Measurements from ENCODE around the gene MIA3. TPM values are rescaled to one million over a fixed set of nuclear protein-coding genes. Genes with fewer than 3 reads are reported as not detected.

MIA3 gene
- total and polyA plus RNA-seq, 2 donors (not counting 1 experiment from before 2014, with no cell fraction given) = 34.3 to 68.0 TPM

DNA sequence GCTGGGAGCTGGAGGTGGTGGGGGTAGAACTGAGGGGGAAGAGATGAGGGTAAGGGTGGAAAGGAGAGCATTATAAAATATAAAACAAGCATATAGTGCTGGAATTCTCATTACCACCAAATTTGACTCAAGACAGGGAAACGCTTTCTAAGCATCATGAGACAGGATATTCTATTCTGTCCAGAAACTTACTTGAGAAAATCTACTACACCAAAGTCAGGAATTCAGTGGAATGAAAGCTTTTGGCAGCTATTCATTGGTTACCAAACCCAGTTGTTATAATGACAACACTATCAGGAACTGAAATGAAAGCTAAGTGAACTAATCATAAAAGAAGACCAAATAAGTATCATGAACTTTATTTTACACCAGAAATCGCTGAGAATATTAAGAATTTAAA is 79.9 kb downstream of the MIA3 start:
- Histone ChIP-seq H3K27me3 (ENCODE audit: control insufficient read depth, insufficient read depth, low read length) (no peaks in the 10 kb centered on the region), H3K4me3 (replicated peaks in 1 of 4; ENCODE audit: control extremely low read depth in 1 of 4, insufficient read depth in 1 of 4, low read depth in 3 of 4, low read length in 4 of 4) (no peak overlapping the region), H3K79me2 (ENCODE audit: control insufficient read depth, insufficient read depth, low read length) (peaks cover 17% of the 10 kb centered on the region), H3K9me3 (ENCODE audit: control insufficient read depth, insufficient read depth, low read depth, low read length) (no peaks in the 10 kb centered on the region), H3K36me3 (ENCODE audit: control insufficient read depth, insufficient read depth, low read length) (no peaks in the 10 kb centered on the region), H3K4me2 (ENCODE audit: extremely low read depth, insufficient read depth, low read length) (no peak overlapping the region), H3K27ac (ENCODE audit: insufficient read depth, low read length) (no peak overlapping the region), H4K20me1 (ENCODE audit: control insufficient read depth, extremely low read depth, insufficient read depth, low read length) (no peaks in the 10 kb centered on the region), H3K9ac (ENCODE audit: insufficient read depth, low read length) (no peak overlapping the region), H2AFZ (ENCODE audit: low read length) (no peak overlapping the region), H3K4me1 (ENCODE audit: control insufficient read depth, extremely low read depth, insufficient read depth, low read length) (no peaks in the 10 kb centered on the region)
- peak; percentile 58 for DNase-seq (ENCODE audit: low read depth in 2 of 2)
- TF ChIP-seq EZH2 (IDR thresholded peaks at IDR 0.05; ENCODE audit: low read length, missing control alignments) = no peak
- TF ChIP-seq, protein P1, sequence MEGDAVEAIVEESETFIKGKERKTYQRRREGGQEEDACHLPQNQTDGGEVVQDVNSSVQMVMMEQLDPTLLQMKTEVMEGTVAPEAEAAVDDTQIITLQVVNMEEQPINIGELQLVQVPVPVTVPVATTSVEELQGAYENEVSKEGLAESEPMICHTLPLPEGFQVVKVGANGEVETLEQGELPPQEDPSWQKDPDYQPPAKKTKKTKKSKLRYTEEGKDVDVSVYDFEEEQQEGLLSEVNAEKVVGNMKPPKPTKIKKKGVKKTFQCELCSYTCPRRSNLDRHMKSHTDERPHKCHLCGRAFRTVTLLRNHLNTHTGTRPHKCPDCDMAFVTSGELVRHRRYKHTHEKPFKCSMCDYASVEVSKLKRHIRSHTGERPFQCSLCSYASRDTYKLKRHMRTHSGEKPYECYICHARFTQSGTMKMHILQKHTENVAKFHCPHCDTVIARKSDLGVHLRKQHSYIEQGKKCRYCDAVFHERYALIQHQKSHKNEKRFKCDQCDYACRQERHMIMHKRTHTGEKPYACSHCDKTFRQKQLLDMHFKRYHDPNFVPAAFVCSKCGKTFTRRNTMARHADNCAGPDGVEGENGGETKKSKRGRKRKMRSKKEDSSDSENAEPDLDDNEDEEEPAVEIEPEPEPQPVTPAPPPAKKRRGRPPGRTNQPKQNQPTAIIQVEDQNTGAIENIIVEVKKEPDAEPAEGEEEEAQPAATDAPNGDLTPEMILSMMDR (conservative IDR thresholded peaks at IDR 0.05 in 1 of 2, IDR thresholded peaks at IDR 0.05 in 1 of 2; ENCODE audit: low read depth in 1 of 2, low read length in 2 of 2) = no peak

DNA sequence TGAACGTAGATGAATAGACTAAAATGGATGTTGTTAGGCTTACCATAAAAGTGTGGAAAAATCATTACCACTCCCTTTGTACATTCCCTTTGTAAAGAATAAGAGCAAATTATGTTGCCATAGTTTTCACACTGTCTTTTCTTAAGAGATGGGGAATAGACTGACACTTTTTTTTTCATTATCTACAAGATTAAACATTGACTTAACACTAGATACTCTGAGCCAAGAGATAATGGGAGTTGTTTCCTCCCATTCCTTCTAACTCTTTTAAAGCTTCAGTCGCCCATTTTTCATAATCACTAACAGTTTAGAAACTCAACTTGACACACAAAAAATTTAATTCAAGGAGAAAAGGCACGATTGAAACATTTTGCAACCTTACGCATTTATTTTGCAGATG is 84.3 kb downstream of the MIA3 start:
- no peak for TF ChIP-seq EZH2 (IDR thresholded peaks at IDR 0.05; ENCODE audit: low read length, missing control alignments)
- TF ChIP-seq, protein P1 (conservative IDR thresholded peaks at IDR 0.05 in 1 of 2, IDR thresholded peaks at IDR 0.05 in 1 of 2; ENCODE audit: low read depth in 1 of 2, low read length in 2 of 2) = no peak
- H3K4me3 ChIP-seq (replicated peaks in 1 of 4; ENCODE audit: control extremely low read depth in 1 of 4, insufficient read depth in 1 of 4, low read depth in 3 of 4, low read length in 4 of 4) = no peak overlapping the region
- H3K27ac ChIP-seq (ENCODE audit: insufficient read depth, low read length) = no peak overlapping the region
- no peak overlapping the region for H3K9ac ChIP-seq (ENCODE audit: insufficient read depth, low read length)
- no peaks in the 10 kb centered on the region for H3K27me3 ChIP-seq (ENCODE audit: control insufficient read depth, insufficient read depth, low read length)
- no peak overlapping the region for H2AFZ ChIP-seq (ENCODE audit: low read length)
- peaks cover 41% of the 10 kb centered on the region for H3K79me2 ChIP-seq (ENCODE audit: control insufficient read depth, insufficient read depth, low read length)
- H3K9me3 ChIP-seq (ENCODE audit: control insufficient read depth, insufficient read depth, low read depth, low read length) = no peaks in the 10 kb centered on the region
- no peaks in the 10 kb centered on the region for H4K20me1 ChIP-seq (ENCODE audit: control insufficient read depth, extremely low read depth, insufficient read depth, low read length)
- H3K36me3 ChIP-seq (ENCODE audit: control insufficient read depth, insufficient read depth, low read length) = no peaks in the 10 kb centered on the region
- no peak for DNase-seq (ENCODE audit: low read depth in 2 of 2)
- H3K4me2 ChIP-seq (ENCODE audit: extremely low read depth, insufficient read depth, low read length) = no peak overlapping the region
- H3K4me1 ChIP-seq (ENCODE audit: control insufficient read depth, extremely low read depth, insufficient read depth, low read length) = no peaks in the 10 kb centered on the region

DNA sequence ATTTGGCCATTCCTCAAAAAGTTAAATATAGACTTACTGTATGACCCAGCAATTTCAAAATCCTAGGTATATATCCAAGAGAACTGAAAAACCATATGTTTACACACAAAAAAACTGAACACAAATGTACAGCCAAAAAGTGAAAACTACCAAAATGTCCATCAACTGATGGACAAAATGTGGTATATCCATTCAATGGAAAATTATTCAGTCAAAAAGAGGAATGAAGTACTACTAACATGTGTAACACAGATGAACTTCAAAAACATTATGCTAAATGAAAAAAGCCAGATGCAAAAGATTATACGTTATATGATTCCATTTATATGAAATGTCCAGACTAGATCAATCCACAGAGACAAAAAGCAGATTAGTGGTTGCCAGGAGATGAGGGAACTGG is 86.4 kb downstream of the MIA3 start:
- H3K4me2 ChIP-seq (ENCODE audit: extremely low read depth, insufficient read depth, low read length) = no peak overlapping the region
- no peak overlapping the region for H2AFZ ChIP-seq (ENCODE audit: low read length)
- H3K4me1 ChIP-seq (ENCODE audit: control insufficient read depth, extremely low read depth, insufficient read depth, low read length) = no peaks in the 10 kb centered on the region
- no peak overlapping the region for H3K27ac ChIP-seq (ENCODE audit: insufficient read depth, low read length)
- no peaks in the 10 kb centered on the region for H3K36me3 ChIP-seq (ENCODE audit: control insufficient read depth, insufficient read depth, low read length)
- no peak overlapping the region for H3K4me3 ChIP-seq (replicated peaks in 1 of 4; ENCODE audit: control extremely low read depth in 1 of 4, insufficient read depth in 1 of 4, low read depth in 3 of 4, low read length in 4 of 4)
- H4K20me1 ChIP-seq (ENCODE audit: control insufficient read depth, extremely low read depth, insufficient read depth, low read length) = no peaks in the 10 kb centered on the region
- DNase-seq (ENCODE audit: low read depth in 2 of 2) = no peak
- no peaks in the 10 kb centered on the region for H3K9me3 ChIP-seq (ENCODE audit: control insufficient read depth, insufficient read depth, low read depth, low read length)
- no peaks in the 10 kb centered on the region for H3K27me3 ChIP-seq (ENCODE audit: control insufficient read depth, insufficient read depth, low read length)
- peaks cover 58% of the 10 kb centered on the region for H3K79me2 ChIP-seq (ENCODE audit: control insufficient read depth, insufficient read depth, low read length)
- no peak overlapping the region for H3K9ac ChIP-seq (ENCODE audit: insufficient read depth, low read length)
- no peak for TF ChIP-seq EZH2 (IDR thresholded peaks at IDR 0.05; ENCODE audit: low read length, missing control alignments)
- TF ChIP-seq, protein P1 (conservative IDR thresholded peaks at IDR 0.05 in 1 of 2, IDR thresholded peaks at IDR 0.05 in 1 of 2; ENCODE audit: low read depth in 1 of 2, low read length in 2 of 2) = no peak

All from fibroblast of lung (primary cell).